ENCODE measurements around the gene GORASP1.

- TF ChIP-seq POLR2A (IDR thresholded peaks at IDR 0.05), result no peak
- TF ChIP-seq CTCF (IDR thresholded peaks at IDR 0.05), result no peak
Measured at GRCh38 chr3:39113291-39113690, 5.9 kb upstream of the GORASP1 start.
